Hematopoietic multipotent progenitor cell treated with erythropoietin and hydrocortisone succinate and interleukin-3 and kit ligand, for 15 days (in vitro differentiated cells): ENCODE measurements around the gene WDR49.

Experiments used
- DNase-seq: peaks from one replicate; pipeline ENCODE4 v3.0.0-alpha.2; 2015; ENCODE audit warnings: low spot score

WDR49 gene

DNA sequence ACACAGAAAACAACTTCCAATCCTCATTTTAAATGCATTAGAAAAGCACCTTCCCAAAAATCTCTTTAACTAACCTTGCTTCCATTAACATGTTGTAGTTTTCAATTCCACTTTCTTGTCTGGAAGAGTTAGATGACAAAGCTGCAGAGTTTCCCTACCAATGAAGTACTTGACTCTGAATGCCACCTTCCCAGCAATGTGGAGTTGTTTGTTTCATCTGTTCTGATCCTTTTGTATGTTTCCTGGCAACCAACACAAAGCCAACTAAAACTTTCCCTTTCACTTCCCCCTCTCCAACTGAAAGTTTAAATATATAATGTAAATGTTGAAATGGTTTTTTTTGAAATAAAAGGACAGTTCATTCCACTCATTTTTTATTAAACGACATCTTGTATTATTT, at the start of gene WDR49:
WDR49 (minus strand) TSS at position 183 of the 400 bp plus-strand sequence. CDS start 517 bp downstream, outside the sequence.
- DNase-seq = no peak

DNA sequence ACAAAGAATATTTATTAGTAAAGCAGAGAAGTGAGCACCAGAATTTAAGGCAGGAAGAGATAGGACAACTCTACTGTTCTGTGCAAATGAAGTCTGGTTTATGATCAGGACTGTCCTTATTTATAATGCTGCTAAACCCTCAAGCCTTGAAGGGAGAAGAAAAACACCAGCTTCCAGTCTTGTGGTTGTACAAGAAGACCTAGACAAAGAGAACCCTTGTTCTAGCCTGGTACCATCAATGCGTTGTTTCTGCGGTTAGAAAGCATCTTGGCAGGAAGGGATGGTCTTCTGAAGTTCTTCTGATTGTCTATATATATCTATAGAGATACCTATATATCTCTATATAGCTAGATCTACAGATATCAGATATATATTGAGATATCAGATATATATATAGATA, 47.2 kb upstream of the WDR49 start:
- no peak for DNase-seq

DNA sequence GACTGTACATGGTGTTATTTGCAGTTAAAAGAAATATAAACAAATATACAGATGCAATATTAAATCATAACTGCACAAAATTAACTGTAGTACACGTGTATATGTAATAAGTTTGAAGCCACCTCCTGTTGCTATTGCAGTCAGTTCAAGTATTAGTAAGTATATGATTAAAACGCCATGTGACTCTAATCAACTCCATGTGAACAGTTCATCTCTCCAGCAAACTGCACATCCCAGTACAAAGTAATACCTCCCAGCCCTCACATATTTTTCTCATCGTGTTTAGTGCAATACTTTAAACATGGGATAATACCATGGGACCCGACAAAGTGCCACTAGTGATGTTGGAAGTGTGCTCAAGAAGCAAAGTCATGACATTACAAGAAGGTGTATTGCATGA, 46.3 kb upstream of the WDR49 start:
- no peak for DNase-seq

DNA sequence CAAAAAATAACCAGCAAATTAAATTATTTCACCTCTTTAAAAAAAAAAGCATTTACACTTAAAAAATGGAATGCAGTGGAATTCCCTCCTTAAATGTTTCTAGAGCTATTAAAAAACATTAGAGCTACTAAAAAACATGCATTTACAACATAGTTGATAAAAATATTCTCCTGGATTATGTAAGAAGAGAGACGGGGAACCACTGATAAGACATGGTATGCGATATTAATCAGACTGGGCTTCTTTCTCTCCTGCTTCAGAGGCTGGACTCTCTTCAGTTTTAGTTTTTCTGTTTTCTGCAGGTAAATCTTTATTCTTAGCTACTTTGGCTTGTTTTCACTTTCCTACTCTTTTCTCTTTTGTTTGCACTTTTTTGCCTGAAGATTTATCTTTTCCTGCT, 40.4 kb upstream of the WDR49 start:
- no peak for DNase-seq

DNA sequence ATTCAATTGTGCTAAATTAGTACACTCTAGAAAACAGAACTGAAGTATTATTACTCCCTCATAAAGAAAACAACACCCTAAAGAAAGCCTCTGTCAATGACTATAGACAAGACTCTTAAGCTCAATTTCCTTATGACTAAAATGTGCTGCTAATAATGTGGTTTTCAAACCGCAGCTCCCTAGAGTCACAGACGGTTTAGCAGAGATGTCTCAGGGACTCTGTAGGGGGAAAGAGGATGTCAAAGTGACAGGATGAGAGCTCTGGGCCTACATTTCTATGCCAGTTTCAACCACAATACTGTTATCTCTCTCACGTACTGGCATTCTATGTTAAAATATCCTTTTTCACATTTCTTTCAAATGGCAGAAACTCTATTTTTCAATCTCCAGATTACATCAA, 37.6 kb upstream of the WDR49 start:
- DNase-seq = no peak

DNA sequence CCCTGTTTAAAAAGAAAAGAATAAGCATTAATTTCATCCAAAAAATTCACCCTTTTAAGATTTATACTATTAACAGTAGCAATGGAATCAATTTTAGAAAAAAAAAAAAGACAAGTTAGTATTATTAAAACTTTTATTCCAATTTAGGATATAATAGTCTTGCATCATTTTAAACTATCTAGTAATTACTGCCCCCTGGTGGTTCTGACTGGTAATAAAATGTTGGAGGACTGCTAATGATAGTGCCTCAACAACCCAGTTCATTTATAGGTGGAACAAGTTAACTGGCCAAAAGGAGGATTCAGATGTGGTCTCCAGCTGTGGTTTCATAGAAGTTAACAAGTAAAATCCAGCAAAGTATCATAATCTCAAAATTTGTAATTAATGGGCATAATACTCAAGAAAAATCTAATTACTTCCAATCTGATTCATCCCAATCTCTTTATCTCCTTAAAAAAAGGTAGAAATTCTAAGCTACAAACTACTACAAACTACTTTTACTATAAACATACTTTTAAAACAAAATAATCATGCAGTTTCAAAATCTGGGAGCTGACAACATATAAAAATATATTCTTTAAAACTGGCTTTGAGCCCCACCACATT, 30.7 kb upstream of the WDR49 start:
- peak; percentile 86 for DNase-seq

DNA sequence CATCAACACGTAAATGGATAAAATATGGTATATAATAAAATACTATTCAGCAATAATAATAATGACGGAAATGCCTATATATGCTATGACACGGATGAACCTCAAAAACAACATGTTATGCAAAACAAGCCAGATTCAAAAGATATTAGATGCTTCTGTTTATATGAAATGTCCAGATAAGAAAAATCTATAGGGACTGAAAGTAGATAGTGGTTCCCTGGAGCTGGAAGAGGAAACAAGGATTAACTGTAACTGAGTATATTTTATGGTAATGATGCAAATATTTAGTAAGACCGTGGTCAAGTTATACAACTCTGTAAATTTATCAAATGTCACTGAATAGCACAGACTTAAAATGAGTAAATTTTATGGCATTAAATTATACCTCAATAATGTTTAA, 25.8 kb upstream of the WDR49 start:
- DNase-seq = no peak

DNA sequence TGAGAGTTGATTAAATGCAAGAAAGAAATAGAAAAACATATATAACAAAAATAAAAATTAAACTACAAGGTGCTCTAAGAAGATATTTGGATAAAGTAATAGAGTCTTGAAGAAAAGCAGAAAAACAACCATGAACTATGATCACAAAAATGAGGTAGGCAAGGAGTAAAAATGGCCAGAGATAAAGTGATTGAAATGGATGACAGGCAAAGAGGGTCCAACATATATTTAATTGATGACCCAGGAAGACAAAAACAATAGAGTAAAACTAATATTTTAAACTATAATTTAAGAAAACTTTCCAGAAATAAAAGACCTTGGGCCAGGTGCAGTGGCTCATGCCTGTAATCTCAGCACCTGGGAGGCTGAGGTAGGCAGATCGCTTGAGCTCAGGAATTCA, 22.1 kb upstream of the WDR49 start:
- no peak for DNase-seq

DNA sequence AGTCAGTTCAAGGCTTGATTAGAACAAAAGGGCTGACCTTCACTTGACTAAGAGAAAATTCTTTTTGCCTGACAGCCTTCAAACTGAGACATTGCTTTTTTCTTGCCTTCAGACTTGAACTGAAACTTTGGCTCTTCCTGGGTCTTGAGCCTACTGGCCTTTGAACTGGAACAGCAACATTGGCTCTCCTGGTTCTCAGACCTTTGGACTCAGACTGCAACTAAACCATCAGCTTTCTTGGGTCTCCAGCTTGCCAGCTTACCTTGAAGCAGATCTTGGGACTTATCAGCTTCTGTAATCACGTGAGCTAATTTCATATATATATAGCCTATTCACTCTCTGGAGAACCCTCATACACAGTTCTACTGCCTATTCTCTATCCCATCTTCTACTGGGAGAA, 19.5 kb upstream of the WDR49 start:
- DNase-seq = no peak

DNA sequence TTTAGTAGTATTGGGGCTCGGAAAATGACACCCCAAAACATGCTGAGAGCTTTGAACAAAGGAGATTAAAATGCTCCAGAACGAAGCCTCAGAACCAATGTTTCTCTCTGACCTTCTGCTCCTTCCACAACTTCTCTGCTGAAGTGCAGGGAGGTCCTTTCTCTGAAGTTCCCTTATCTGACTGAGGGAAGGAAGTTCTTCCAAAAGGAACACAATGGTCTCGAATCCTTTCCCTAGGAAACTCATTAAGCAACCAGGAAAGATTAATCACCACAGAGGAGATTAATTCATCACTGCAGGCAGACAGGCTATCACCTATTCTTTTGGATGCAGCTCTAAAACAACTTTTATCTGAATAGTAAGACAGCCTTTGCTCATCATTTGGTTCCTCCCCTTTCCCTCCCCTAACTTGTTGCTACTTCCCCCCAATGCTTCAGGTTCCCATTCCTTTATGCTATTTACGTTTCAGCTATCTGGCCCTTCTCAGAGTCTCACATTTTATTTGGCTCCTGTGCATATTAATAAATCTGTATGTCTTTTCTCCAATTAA, 18.2 kb upstream of the WDR49 start:
- no peak for DNase-seq

DNA sequence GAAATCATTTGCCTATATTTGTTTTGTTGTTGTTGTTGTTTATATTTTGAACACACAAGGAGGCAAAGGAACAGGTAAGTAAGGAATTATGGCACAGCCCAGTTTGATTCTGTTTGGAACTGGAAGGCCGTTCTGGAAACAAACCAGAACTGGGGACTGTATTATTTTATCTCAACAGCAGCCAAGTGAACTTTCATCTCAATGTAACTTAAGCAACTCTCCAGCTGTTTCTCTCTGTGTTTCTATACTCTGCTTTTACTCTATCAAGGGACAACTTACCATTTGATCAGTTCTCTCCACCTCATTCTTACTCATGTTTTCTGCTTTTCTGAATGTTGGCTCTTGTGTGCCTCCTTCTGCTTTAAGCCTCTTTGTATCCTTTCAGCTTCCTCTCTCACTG, 16.0 kb upstream of the WDR49 start:
- DNase-seq = no peak

DNA sequence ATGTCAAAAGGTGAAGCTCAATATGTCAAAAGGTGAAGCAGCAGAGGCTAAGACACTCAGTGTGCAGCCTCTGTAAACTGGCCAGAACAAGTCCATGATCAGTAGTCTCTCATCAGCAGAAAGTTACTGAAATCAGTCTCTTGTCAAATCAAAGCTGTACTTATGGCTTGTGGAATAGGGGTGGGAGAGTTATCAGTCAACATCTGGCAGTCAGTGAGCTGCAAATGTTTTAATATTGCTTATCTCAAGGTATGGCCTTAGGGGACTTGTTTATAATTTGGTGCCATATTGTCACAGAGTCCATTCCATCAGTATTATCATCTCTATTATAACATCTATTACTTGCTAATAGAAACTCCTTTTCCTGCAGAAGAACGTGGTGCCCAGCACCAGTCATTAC, 14.9 kb upstream of the WDR49 start:
- no peak for DNase-seq

DNA sequence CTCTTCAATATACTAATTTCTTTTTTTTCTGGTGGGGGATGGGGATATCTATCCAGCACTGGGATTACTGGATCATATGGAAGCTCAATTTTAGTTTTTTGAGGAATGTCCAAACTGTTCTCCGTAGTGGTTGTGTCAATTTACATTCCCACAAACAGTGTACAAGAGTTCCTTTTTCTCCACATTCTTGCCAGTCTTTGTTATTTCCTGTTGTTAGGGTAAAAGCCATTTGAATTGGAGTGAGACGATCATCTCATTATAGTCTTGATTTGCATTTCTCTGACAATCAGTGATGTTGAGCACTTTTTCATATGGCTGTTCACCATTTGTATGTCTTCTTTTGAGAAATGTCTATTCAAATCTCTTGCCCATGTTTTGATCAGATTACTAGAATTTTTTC, 12.8 kb upstream of the WDR49 start:
- DNase-seq = no peak

DNA sequence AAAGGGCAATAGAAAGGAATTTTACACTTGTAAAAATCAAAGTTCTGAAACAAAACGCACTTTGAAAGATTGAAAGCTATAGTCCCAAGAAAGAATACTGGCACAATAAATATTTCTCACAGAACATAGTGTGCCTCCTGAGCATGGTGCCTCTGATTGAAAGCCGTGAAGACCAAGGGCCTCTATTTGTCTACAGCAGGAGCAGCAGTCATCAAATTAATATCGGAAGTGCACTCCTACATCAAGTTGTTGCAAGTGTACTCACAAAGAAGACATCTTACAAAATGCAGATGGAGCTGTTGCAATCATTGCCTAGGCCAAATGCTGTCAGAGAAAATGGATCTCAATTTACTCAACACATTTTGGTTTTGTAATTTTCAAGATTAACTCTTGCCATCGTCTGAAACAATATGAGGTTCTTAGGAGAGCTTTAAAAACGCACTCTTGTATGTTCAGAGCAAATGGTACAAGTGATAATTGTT, 9.2 kb upstream of the WDR49 start:
- DNase-seq = no peak

DNA sequence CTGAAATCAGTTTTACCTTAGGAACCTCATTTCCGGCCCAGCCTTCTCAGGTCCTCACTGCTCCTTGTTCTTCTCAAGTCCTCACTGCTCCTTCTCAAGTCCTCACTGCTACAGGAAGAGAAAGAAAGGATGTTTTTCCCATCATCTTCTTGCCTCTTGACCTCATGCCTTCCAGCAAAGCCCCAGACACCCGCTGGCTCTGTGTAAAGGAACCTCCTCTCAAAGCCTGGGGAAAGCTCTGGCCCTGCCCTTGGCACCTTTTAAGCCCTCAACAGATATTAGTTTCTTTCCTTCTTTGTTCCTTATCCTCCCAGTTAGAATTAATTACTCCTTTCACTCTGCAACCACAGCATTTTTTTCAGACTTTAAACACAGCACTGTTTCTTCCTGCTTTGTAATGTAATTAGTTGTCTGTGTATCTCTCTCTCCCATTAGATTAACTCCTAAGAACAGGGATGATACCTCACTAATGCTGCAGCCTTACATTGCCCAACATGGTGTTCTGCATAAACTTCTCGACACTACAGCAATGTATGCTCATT, 4.0 kb upstream of the WDR49 start:
- DNase-seq = no peak

DNA sequence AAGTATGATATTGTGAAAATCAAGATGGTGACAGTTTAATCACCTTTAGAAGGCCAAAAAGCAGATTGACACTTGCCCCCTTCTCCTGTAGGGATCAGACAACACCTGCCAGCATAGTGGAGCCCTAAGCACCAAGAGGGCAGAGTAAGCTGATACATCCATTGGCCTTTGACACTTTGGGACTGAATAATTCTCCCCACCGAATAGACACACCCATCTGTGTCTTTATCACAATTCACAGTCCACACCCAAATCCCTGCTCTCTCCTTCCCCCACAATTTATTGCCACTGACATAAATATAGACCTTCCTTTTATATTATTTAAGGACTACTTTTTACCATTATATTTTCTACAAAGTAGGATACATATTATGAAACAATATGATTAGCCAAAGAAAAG, 3.1 kb upstream of the WDR49 start:
- DNase-seq = no peak

DNA sequence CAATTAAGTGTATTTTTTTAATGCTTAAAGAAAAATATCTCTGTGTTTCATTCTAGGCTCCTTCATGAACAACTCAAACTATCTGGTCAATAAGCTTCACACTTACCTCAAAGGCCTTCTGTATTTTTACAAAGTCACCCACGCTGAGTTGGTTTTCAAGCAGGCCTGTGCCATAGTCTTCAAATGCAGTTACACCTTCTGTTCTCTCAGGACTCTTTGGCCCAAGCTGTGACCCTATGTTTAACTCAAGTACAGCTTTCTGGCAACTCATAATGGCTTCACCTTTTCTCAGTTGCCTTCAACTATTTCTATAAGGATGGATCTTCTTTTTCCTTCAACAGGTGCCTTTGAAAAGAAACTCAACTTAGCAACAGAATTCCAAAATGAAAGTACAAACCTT, 587 bp downstream of the WDR49 start:
- no peak for DNase-seq

DNA sequence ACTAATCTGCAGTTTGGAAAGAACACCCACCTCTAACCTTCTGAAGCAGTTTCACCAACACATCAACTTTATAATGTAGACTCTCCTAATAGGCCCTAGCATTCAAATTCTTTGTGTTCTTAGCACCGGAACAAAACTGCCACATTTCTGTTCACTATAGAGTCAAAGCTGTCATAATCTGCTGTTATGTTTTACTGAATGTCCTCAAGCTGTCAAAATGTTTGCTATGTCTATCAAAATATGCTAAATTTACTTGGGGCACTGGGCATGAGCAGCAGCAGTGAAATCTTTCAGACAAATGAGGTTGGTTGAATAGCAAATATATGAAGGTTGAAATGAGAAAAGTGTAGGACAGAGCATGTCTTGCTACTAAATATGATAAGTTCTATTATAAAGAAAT, 1.9 kb downstream of the WDR49 start:
- DNase-seq = no peak

DNA sequence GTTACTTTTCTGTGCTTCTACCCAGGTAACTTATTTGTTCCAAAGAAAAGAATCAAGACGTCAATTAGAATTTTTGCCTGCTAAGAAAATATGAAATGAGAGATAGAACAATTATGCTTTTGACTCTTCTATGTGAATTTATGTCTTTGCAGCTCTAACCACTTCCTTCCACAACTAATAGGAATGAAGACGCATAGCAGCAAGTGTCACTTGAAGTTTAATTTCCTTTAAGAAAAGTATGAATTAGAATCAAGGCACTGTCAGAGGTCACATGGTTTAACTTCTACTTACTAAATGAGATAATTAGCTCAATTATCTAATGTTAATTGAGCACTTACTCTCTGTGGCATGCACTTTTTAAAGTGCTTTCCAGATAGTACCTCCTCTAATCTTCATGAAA, 3.3 kb downstream of the WDR49 start:
- DNase-seq = no peak

DNA sequence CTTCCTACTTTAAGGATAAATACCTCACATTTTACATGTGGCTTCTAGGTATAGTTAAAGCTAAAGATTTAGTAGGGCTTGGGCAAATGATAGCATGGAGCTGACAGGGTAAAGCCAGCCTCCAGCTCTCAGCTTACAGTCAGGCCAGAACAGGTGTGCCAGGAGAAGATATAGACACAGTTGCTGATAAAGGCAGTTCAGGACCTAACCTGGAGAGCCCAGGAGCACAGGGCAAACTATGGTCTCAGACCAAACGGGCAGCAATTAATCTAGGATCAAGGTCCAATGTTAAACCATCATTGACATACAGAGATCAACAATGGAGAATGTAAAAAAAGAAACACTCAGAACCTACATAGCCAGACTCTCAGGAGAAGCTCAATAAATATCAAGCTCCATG, 4.0 kb downstream of the WDR49 start:
- no peak for DNase-seq

DNA sequence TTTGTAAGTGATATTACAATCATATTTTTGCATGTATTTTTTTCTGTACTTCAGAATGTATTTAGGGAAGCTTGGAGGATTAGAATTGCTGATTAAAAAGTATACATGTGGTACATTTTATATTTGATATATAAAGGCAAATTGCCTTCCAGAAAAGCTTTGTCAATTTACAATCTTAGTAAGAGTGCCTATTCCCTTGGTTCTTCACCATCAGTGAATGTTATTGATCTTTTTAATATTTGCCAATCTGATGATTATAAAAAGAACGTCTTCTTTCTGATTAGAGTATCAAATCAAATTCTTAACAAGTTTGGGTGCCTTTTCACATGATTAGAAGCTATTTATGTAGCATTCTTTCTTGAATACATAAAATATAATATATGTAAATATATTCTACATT, 9.1 kb downstream of the WDR49 start:
- no peak for DNase-seq

DNA sequence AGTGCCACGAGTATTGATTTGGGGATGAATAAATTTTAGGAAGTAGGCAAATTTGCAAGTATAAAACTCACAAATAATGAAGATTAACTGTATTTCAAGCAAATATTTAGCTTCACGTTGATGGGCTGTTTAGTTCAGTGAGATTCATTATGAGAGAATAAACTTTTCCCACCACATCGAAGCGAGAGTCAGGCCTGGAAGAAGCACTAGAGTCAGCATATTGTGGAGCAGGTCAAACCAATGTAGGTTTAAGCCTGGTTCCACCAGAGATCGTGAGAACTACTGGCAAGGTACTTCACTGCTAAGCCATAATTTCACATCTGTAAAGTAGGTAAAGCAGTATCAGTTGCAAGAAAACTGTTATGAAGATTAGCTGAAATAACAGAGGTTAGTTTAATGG, 22.3 kb downstream of the WDR49 start:
- DNase-seq = no peak

DNA sequence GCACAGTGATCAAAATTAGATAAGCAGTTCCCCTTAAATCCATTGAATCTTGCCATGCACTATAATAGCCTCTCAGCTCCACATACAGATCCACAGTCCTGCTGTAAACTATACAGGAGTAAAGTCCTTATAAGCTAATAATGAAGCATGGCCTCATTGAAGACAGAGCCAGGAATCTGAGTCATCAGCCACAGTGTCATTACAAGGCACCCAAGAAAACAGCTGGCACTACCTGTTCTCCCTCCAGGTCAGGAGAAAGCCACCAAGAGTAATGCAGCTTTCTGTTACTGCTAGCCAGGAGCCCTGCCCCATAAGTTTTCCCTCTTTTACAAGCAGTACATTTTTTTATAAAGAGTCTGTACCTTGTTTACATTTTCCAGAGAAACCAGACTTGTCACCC, 27.3 kb downstream of the WDR49 start:
- no peak for DNase-seq

DNA sequence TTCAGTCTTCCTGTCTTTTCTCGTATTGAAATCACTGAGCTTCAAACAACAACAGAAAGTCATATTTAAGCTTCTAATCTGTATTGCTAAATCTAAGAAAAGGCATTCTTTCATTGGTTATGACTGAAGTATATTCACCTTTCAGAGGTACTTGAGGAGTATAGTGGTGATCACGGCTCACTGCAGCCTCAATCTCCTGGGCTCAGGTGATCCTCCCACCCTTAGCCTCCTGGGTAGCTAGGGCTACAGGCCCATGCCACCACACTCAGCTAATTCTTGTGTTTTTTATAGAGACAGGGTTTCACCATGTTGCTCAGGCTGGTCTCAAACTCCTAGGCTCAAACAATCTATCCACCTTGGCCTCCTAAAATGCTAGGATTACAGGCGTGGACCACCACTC, 38.7 kb downstream of the WDR49 start:
- DNase-seq = no peak
